H1 (cell line): ENCODE measurements around the gene PHLPP2. TPM values are rescaled to one million over a fixed set of nuclear protein-coding genes. Genes with fewer than 3 reads are reported as not detected.

Source experiments
- CTCF ChIA-PET: fragments of 300-600 bp; sonication (Branson Sonifier 250); formaldehyde crosslinking; loops from one replicate; lab custom pipeline; 2021; ENCODE audit not compliant: partially characterized antibody; lab: Charles Lee
- POLR2A ChIA-PET: fragments of 300-600 bp; sonication (Branson Sonifier 250); formaldehyde crosslinking; loops from one replicate; lab custom pipeline; 2021; ENCODE audit warnings: inconsistent platforms; ENCODE audit not compliant: partially characterized antibody; lab: Charles Lee
- DNase-seq, 2 experiments: peaks; one replicate each; pipeline versions ENCODE4 v3.0.0 to v3.0.0-alpha.2; 2010 to 2022; ENCODE audit warnings: low spot score in 2 of 2, low read depth in 1 of 2, mixed read lengths in 1 of 2
- FAIRE-seq: peaks from 2 replicates; lab custom pipeline; 2011; peaks lifted over from hg19 to GRCh38; lab: Jason Lieb, UNC
- H2AFZ ChIP-seq: 2 replicates; pipeline ENCODE4 v1.8.1; 2012; ENCODE audit warnings: low read length, inconsistent platforms
- H2AK5ac ChIP-seq: 2 replicates; pipeline ENCODE4 v1.6.1; 2013; ENCODE audit warnings: low read depth, low read length
- H2BK120ac ChIP-seq: replicated peaks from 2 replicates; pipeline ENCODE3; 2013; ENCODE audit warnings: low read depth, low read length, inconsistent platforms
- H2BK12ac ChIP-seq: 2 replicates; pipeline ENCODE4 v1.6.1; 2013; ENCODE audit warnings: low read depth, low read length
- H2BK15ac ChIP-seq: 2 replicates; pipeline ENCODE4 v1.6.1; 2013; ENCODE audit warnings: low read length
- H2BK20ac ChIP-seq: 2 replicates; pipeline ENCODE4 v1.6.1; 2013; ENCODE audit warnings: low read length
- H2BK5ac ChIP-seq: 2 replicates; pipeline ENCODE4 v1.6.1; 2013; ENCODE audit warnings: low read depth, low read length
- H3K14ac ChIP-seq: 2 replicates; pipeline ENCODE4 v1.6.1; 2013; ENCODE audit warnings: inconsistent platforms; ENCODE audit not compliant: insufficient read length
- H3K18ac ChIP-seq: 2 replicates; pipeline ENCODE4 v1.6.1; 2013; ENCODE audit warnings: low read length; ENCODE audit errors: extremely low read depth
- H3K23ac ChIP-seq: 2 replicates; pipeline ENCODE4 v1.6.1; 2013; ENCODE audit warnings: inconsistent platforms; ENCODE audit not compliant: insufficient read length
- H3K23me2 ChIP-seq: 2 replicates; pipeline ENCODE4 v1.6.1; 2013; ENCODE audit warnings: low read depth, low read length
- H3K27ac ChIP-seq: 2 replicates; pipeline ENCODE4 v1.6.1; 2011; ENCODE audit warnings: low read depth, low read length, inconsistent platforms
- H3K27me3 ChIP-seq, 4 experiments: replicated peaks in 1 of 4; 1 replicate in 1 of 4; 2 replicates in 3 of 4; pipeline versions ENCODE4 v1.6.1 to v1.8.1; 2011 to 2013; ENCODE audit warnings: low read length in 3 of 4, mild to moderate bottlenecking in 3 of 4, inconsistent platforms in 2 of 4, mixed read lengths in 2 of 4, moderate library complexity in 1 of 4; ENCODE audit not compliant: control insufficient read depth in 3 of 4, insufficient read depth in 3 of 4; ENCODE audit errors: extremely low read depth in 1 of 4
- H3K36me3 ChIP-seq, 4 experiments: 2 replicates each; pipeline versions ENCODE4 v1.6.1 to v1.8.1; 2011 to 2013; ENCODE audit warnings: mild to moderate bottlenecking in 4 of 4, low read length in 3 of 4, moderate library complexity in 2 of 4, control low read depth in 1 of 4, inconsistent platforms in 1 of 4; ENCODE audit not compliant: insufficient read depth in 4 of 4, control insufficient read depth in 2 of 4
- H3K4ac ChIP-seq: replicated peaks from 2 replicates; pipeline ENCODE3; 2013; ENCODE audit warnings: low read length, low read depth, mixed read lengths, inconsistent platforms; ENCODE audit not compliant: insufficient read length
- H3K4me1 ChIP-seq, 4 experiments: replicated peaks in 1 of 4; 1 replicate in 1 of 4; 2 replicates in 3 of 4; pipeline versions ENCODE4 v1.6.1 to v1.8.1; 2011 to 2013; ENCODE audit warnings: low read length in 3 of 4, inconsistent platforms in 2 of 4, mixed read lengths in 1 of 4; ENCODE audit not compliant: insufficient read depth in 4 of 4, control insufficient read depth in 3 of 4
- H3K4me2 ChIP-seq, 2 experiments: 2 replicates each; pipeline versions ENCODE4 v1.6.1 to v1.8.1; 2011 to 2013; ENCODE audit warnings: low read depth in 2 of 2, low read length in 2 of 2, control low read depth in 1 of 2, inconsistent platforms in 1 of 2, mild to moderate bottlenecking in 1 of 2; ENCODE audit not compliant: insufficient read depth in 1 of 2
- H3K4me3 ChIP-seq, 4 experiments: fragments of 200-600, 300-600 bp in 1 of 4; sonication (generic), shearing (Covaris generic), sonication (Bioruptor Twin) in 1 of 4; 2 replicates each; pipeline versions ENCODE4 v1.5.1 to v1.8.1; 2011 to 2016; ENCODE audit warnings: low read length in 4 of 4, low read depth in 3 of 4, control low read depth in 2 of 4, inconsistent platforms in 2 of 4, mild to moderate bottlenecking in 2 of 4, mixed read lengths in 1 of 4, moderate library complexity in 1 of 4; ENCODE audit not compliant: insufficient read depth in 2 of 4; ENCODE audit errors: extremely low read depth in 1 of 4
- H3K56ac ChIP-seq: replicated peaks from 2 replicates; pipeline ENCODE3; 2013; ENCODE audit warnings: low read depth, mild to moderate bottlenecking, mixed read lengths, low read length, inconsistent platforms; ENCODE audit not compliant: insufficient read length
- H3K79me1 ChIP-seq: 2 replicates; pipeline ENCODE4 v1.6.1; 2013; ENCODE audit warnings: low read depth, low read length, control low read depth
- H3K79me2 ChIP-seq, 2 experiments: 2 replicates each; pipeline versions ENCODE4 v1.6.1 to v1.8.1; 2012 to 2013; ENCODE audit warnings: low read length in 2 of 2, mild to moderate bottlenecking in 2 of 2, inconsistent platforms in 1 of 2; ENCODE audit not compliant: insufficient read depth in 2 of 2, control insufficient read depth in 1 of 2
- H3K9ac ChIP-seq, 4 experiments: replicated peaks in 1 of 4; 1 replicate in 1 of 4; 2 replicates in 3 of 4; pipeline versions ENCODE4 v1.6.1 to v1.8.1; 2011 to 2013; ENCODE audit warnings: low read depth in 3 of 4, low read length in 3 of 4, control low read depth in 2 of 4, mild to moderate bottlenecking in 2 of 4, moderate library complexity in 2 of 4, inconsistent platforms in 1 of 4; ENCODE audit errors: extremely low read depth in 1 of 4
- H3K9me3 ChIP-seq, 2 experiments: 2 replicates each; pipeline versions ENCODE4 v1.6.1 to v1.8.1; 2012 to 2013; ENCODE audit warnings: mild to moderate bottlenecking in 2 of 2, moderate library complexity in 2 of 2, control low read depth in 1 of 2, inconsistent platforms in 1 of 2, low read depth in 1 of 2, low read length in 1 of 2, mixed read lengths in 1 of 2; ENCODE audit not compliant: insufficient read depth in 2 of 2
- H4K20me1 ChIP-seq, 2 experiments: replicated peaks in 1 of 2; 2 replicates each; pipeline versions ENCODE3 to v1.8.1; 2011 to 2013; ENCODE audit warnings: inconsistent platforms in 2 of 2, low read length in 2 of 2, mild to moderate bottlenecking in 1 of 2; ENCODE audit not compliant: insufficient read depth in 2 of 2, control insufficient read depth in 1 of 2
- H4K5ac ChIP-seq: 2 replicates; pipeline ENCODE4 v1.6.1; 2013; ENCODE audit warnings: low read length, low read depth, mixed read lengths, inconsistent platforms; ENCODE audit not compliant: insufficient read length
- H4K8ac ChIP-seq: 2 replicates; pipeline ENCODE4 v1.8.0; 2013; ENCODE audit warnings: mild to moderate bottlenecking, moderate library complexity, low read length, inconsistent platforms; ENCODE audit not compliant: insufficient read depth; ENCODE audit errors: extremely low read depth
- H4K91ac ChIP-seq: replicated peaks from 2 replicates; pipeline ENCODE3; 2013; ENCODE audit warnings: low read length, mixed read lengths, inconsistent platforms; ENCODE audit not compliant: insufficient read length
- ASH2L ChIP-seq: fragments of 200-600, 300-600 bp; sonication (generic); IDR thresholded peaks from one replicate; pipeline ENCODE4 v1.7.1; 2017; ENCODE audit warnings: low read length
- BACH1 ChIP-seq: IDR thresholded peaks from 2 replicates; pipeline ENCODE4 v1.6.1; 2012; ENCODE audit warnings: low read length, improper control_type of control experiment
- CBX5 ChIP-seq: fragments of 300-800, 300-1000 bp; sonication (generic); IDR thresholded peaks from 2 replicates; pipeline ENCODE4 v1.7.1; 2016; ENCODE audit warnings: antibody characterized with exemption, low read length, low read depth
- EZH2 ChIP-seq: fragments of 200-600 bp; sonication (generic); IDR thresholded peaks from 2 replicates; pipeline ENCODE4 v1.7.1; 2012; ENCODE audit warnings: low read depth, mild to moderate bottlenecking, moderate library complexity, low read length, inconsistent platforms; ENCODE audit not compliant: severe bottlenecking
- GTF2F1 ChIP-seq: IDR thresholded peaks from 2 replicates; pipeline ENCODE4 v1.6.1; 2012; ENCODE audit warnings: low read depth, low read length, improper control_type of control experiment, borderline replicate concordance
- HDAC6 ChIP-seq: IDR thresholded peaks from one replicate; pipeline ENCODE4 v1.7.1; 2012; ENCODE audit warnings: low read depth, mild to moderate bottlenecking, inconsistent platforms, low read length, moderate library complexity
- MAFK ChIP-seq: IDR thresholded peaks from 2 replicates; pipeline ENCODE4 v1.6.1; 2012; ENCODE audit warnings: low read depth, mild to moderate bottlenecking, improper control_type of control experiment, low read length
- NRF1 ChIP-seq: IDR thresholded peaks from 2 replicates; pipeline ENCODE4 v1.6.1; 2011; ENCODE audit warnings: mild to moderate bottlenecking, low read depth, low read length, improper control_type of control experiment
- POLR2A ChIP-seq, 2 experiments: IDR thresholded peaks; 1 replicate in 1 of 2; 2 replicates in 1 of 2; pipeline ENCODE4 v1.6.1; 2011; ENCODE audit warnings: low read depth in 2 of 2, low read length in 2 of 2, mild to moderate bottlenecking in 2 of 2; ENCODE audit errors: control extremely low read depth in 1 of 2
- RXRA ChIP-seq: IDR thresholded peaks from 2 replicates; pipeline ENCODE4 v1.6.1; 2011; ENCODE audit warnings: low read depth, mild to moderate bottlenecking, low read length, moderate library complexity; ENCODE audit not compliant: insufficient read depth
- SIN3A ChIP-seq, 2 experiments: IDR thresholded peaks in 1 of 2; conservative IDR thresholded peaks in 1 of 2; 2 replicates each; pipeline ENCODE4 v1.6.1; 2011 to 2012; ENCODE audit warnings: low read length in 2 of 2, improper control_type of control experiment in 1 of 2, low read depth in 1 of 2, mild to moderate bottlenecking in 1 of 2
- TBP ChIP-seq: IDR thresholded peaks from 2 replicates; pipeline ENCODE4 v1.6.1; 2011; ENCODE audit warnings: low read depth, low read length, improper control_type of control experiment
- TEAD4 ChIP-seq: IDR thresholded peaks from 2 replicates; pipeline ENCODE4 v1.6.1; 2012; ENCODE audit warnings: low read depth, low read length, inconsistent platforms, mixed read lengths
- USF2 ChIP-seq: IDR thresholded peaks from 2 replicates; pipeline ENCODE4 v1.6.1; 2011; ENCODE audit warnings: low read length, improper control_type of control experiment
- WGBS, 2 experiments: shearing (Covaris generic) in 1 of 2; methylation state at CpG; one replicate each; pipeline versions ENCODE4 v1.1.6 to v1.1.7; 2013 to 2015; ENCODE audit warnings: low lambda C conversion rate in 2 of 2, mixed read lengths in 2 of 2, inconsistent platforms in 1 of 2, low coverage in 1 of 2, missing lambda C conversion rate in 1 of 2; ENCODE audit not compliant: insufficient replicate concordance in 2 of 2, insufficient coverage in 1 of 2, insufficient read length in 1 of 2; ENCODE audit errors: extremely low coverage in 1 of 2, missing lambda C conversion rate in 1 of 2; 5-methylcytosine and 5-hydroxymethylcytosine counted together
- polyA plus RNA-seq, 7 experiments: library from polyadenylated mRNA; depleted of rRNA in 3 of 7; stranded (reverse) in 5 of 7; unstranded in 2 of 7; fragments of >200 nt in 5 of 7; fragments of 200-250 nt in 2 of 7; gene quantifications; 1 replicate in 5 of 7; 2 replicates in 1 of 7; 4 replicates in 1 of 7; pipeline versions ENCODE4 v1.2.1 to v1.2.3, GENCODE V29; 2011 to 2013; ENCODE audit warnings: missing spikeins in 2 of 7, mixed read lengths in 2 of 7
- total RNA-seq: library from RNA; stranded (reverse); fragmentation: NEBNext Ultra II Directional; extraction: Animal tissue kit (Norgen Biotek cat#: 25700); gene quantifications from 2 replicates; pipeline ENCODE4 v1.2.1, GENCODE V29; 2021

The PHLPP2 gene
- total and polyA plus RNA-seq, 2 of the 8 experiments (the other 6 are each of a cell fraction or from before 2014, with no cell fraction given), result 7.3 to 12.9 TPM

- Histone ChIP-seq H3K56ac (no peak overlapping the region), H3K4me2 (no peak overlapping the region)
Measured at GRCh38 chr16:71673582-71673973, 50.9 kb downstream of the PHLPP2 start.

More at GRCh38 chr16:71673582-71673973, 50.9 kb downstream of the PHLPP2 start:
- Histone ChIP-seq H3K14ac (no peak overlapping the region), H2AK5ac (no peak overlapping the region), H3K23ac (no peak overlapping the region), H2BK5ac (no peak overlapping the region), H3K18ac (no peak overlapping the region), H3K36me3 (peaks cover 6 to 67% (median 47%) of the 10 kb centered on the region in 4 experiments), H2AFZ (no peak overlapping the region), H3K79me1 (no peaks in the 10 kb centered on the region), H4K91ac (no peak overlapping the region), H2BK20ac (no peak overlapping the region), H3K23me2 (no peaks in the 10 kb centered on the region; the same call in 1 of the 2 replicates), H3K4ac (no peak overlapping the region), H2BK12ac (no peak overlapping the region), H3K9me3 (no peaks in the 10 kb centered on the region), H3K4me1 (no peaks in the 10 kb centered on the region), H4K5ac (no peak overlapping the region), H3K27me3 (no peaks in the 10 kb centered on the region), H3K4me3 (no peak overlapping the region), H4K20me1 (no peaks in the 10 kb centered on the region), H3K9ac (no peak overlapping the region), H2BK120ac (no peak overlapping the region), H3K27ac (no peak overlapping the region), H3K79me2 (no peaks in the 10 kb centered on the region), H4K8ac (no peak overlapping the region), H2BK15ac (no peak overlapping the region)
- no peak for FAIRE-seq
- DNase-seq, result no peak
- 91% methylated on average over 1 of the region's 1 CpG; no CpG with 5 or more reads in 1 of the 2 experiments for WGBS, 2 experiments
- ChIA-PET CTCF (no interaction called here), POLR2A (no interaction called here)
- TF ChIP-seq CBX5 (no peak), TBP (no peak), POLR2A (IDR thresholded peaks at IDR 0.05; ENCODE audit: control extremely low read depth in 1 of 2, low read depth in 2 of 2, low read length in 2 of 2) (no peak), HDAC6 (no peak), ASH2L (no peak), EZH2 (no peak), MAFK (no peak), BACH1 (no peak), SIN3A (conservative IDR thresholded peaks at IDR 0.05 in 1 of 2, IDR thresholded peaks at IDR 0.05 in 1 of 2; ENCODE audit: low read depth in 1 of 2, low read length in 2 of 2) (no peak), GTF2F1 (no peak), NRF1 (no peak), RXRA (no peak), TEAD4 (no peak), USF2 (no peak)
